K562 (cell line): ENCODE measurements around the gene CPTP.

Experiments used
- AFF4 ChIP-seq: sonication (generic); formaldehyde crosslinking; IDR thresholded peaks from 2 replicates; pipeline ENCODE4 v1.8.0; 2023; ENCODE audit warnings: mild to moderate bottlenecking, missing genetic modification reagents
- CAMTA2 ChIP-seq: fragments of 250-450 bp; sonication (Bioruptor Pico); conservative IDR thresholded peaks from 2 replicates; pipeline ENCODE4 v1.5.1; 2022
- CREB1 ChIP-seq, 2 experiments: sonication (generic) in 1 of 2; formaldehyde crosslinking in 1 of 2; IDR thresholded peaks; 2 replicates each; pipeline versions ENCODE4 v1.6.1 to v1.8.0; 2012 to 2022; ENCODE audit warnings: inconsistent platforms in 1 of 2, mild to moderate bottlenecking in 1 of 2, missing genetic modification reagents in 1 of 2, moderate library complexity in 1 of 2
- CTCF ChIP-seq, 3 experiments: IDR thresholded peaks in 2 of 3; conservative IDR thresholded peaks in 1 of 3; 2 replicates each; pipeline ENCODE4 v1.5.1; 2011 to 2012; ENCODE audit warnings: low read length in 3 of 3, mild to moderate bottlenecking in 3 of 3, control low read depth in 2 of 3, improper control_type of control experiment in 1 of 3, inconsistent platforms in 1 of 3, low read depth in 1 of 3, mixed read lengths in 1 of 3, moderate library complexity in 1 of 3; ENCODE audit not compliant: insufficient read depth in 2 of 3
- EP300 ChIP-seq: IDR thresholded peaks from 2 replicates; pipeline ENCODE4 v1.6.1; 2012; ENCODE audit warnings: low read length, improper control_type of control experiment
- EZH2 ChIP-seq: IDR thresholded peaks from 2 replicates; pipeline ENCODE4 v1.6.1; 2012; ENCODE audit warnings: low read depth, mild to moderate bottlenecking, inconsistent platforms, low read length, borderline replicate concordance
- MEF2A ChIP-seq: IDR thresholded peaks from 2 replicates; pipeline ENCODE4 v1.6.1; 2011; ENCODE audit warnings: low read depth, mild to moderate bottlenecking, low read length, moderate library complexity; ENCODE audit not compliant: control insufficient read depth
- NFATC3 ChIP-seq: fragments of 450-650 bp; IDR thresholded peaks from 2 replicates; pipeline ENCODE4 v1.6.1; 2017; ENCODE audit warnings: mild to moderate bottlenecking
- PYGO2 ChIP-seq: fragments of 450-650 bp; IDR thresholded peaks from 2 replicates; pipeline ENCODE4 v1.6.1; 2016; ENCODE audit warnings: mild to moderate bottlenecking, missing genetic modification characterization, moderate library complexity, missing compliant biosample characterization
- RAD21 ChIP-seq, 2 experiments: fragments of 250-450 bp in 1 of 2; fragments of 450-650 bp in 1 of 2; sonication (Bioruptor Pico) in 1 of 2; formaldehyde crosslinking in 1 of 2; IDR thresholded peaks in 1 of 2; conservative IDR thresholded peaks in 1 of 2; 2 replicates each; pipeline versions ENCODE4 v1.4.0 to v1.8.0; 2020 to 2022; ENCODE audit warnings: mild to moderate bottlenecking in 2 of 2, moderate library complexity in 1 of 2
- SIN3A ChIP-seq, 2 experiments: fragments of 150-350 bp in 1 of 2; IDR thresholded peaks; 2 replicates each; pipeline ENCODE4 v1.6.1; 2011 to 2016; ENCODE audit warnings: borderline replicate concordance in 2 of 2, low read depth in 2 of 2, low read length in 2 of 2, mild to moderate bottlenecking in 2 of 2, moderate library complexity in 2 of 2; ENCODE audit not compliant: control insufficient read depth in 1 of 2
- TCF7L2 ChIP-seq: fragments of 150-350 bp; IDR thresholded peaks from 2 replicates; pipeline ENCODE4 v1.6.1; 2016; ENCODE audit warnings: low read depth, mild to moderate bottlenecking, low read length, moderate library complexity
- ZNF445 ChIP-seq: fragments of 250-450 bp; sonication (Bioruptor Pico); IDR thresholded peaks from 2 replicates; pipeline ENCODE4 v1.4.0; 2020; ENCODE audit warnings: low read depth, mild to moderate bottlenecking, moderate library complexity

DNA sequence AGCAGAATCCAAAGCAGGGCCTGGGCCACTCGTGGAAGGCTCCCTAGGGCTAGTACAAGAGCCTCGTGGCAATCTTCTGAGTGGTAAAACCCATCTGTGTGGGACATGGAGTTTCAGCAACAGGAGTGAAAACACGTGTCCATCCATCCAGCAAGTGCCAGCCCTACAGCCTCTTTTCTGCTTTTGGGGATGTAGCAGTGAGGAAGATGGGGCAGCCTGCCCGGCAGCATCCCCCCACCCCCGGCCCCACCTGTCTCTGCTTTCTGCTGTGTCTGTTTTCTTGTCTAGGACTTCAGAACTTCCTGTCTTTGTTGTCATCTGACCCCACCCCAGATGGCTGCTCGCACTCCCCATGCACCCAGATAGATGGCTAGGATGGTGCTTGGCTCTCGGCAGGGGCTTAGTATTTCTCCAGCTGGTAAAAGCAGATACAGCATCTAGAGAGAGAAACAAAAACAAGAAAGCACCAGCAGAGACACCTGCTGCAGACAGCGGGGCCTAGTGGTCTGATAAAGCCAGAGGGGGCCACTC is 1.5 kb downstream of the CPTP start:
- TF ChIP-seq TCF7L2 (no peak), AFF4 (CRISPR knock-in tag) (no peak), NFATC3 (no peak), CTCF (IDR thresholded peaks at IDR 0.05 in 2 of 3, conservative IDR thresholded peaks at IDR 0.05 in 1 of 3; ENCODE audit: insufficient read depth in 2 of 3, low read depth in 1 of 3, low read length in 3 of 3) (no peak), PYGO2 (tag) (no peak), CAMTA2 (CRISPR knock-in tag) (no peak), ZNF445 (CRISPR knock-in tag) (no peak), SIN3A (IDR thresholded peaks at IDR 0.05; ENCODE audit: borderline replicate concordance in 2 of 2, control insufficient read depth in 1 of 2, low read depth in 2 of 2, low read length in 2 of 2) (no peak), EZH2 (no peak), MEF2A (no peak), CREB1 (IDR thresholded peaks at IDR 0.05) (no peak), CREB1 (CRISPR knock-in tag; IDR thresholded peaks at IDR 0.05) (no peak), RAD21 (CRISPR knock-in tag; conservative IDR thresholded peaks at IDR 0.05 in 1 of 2, IDR thresholded peaks at IDR 0.05 in 1 of 2) (no peak), EP300 (no peak)
